Naive thymus-derived CD8-positive, alpha-beta T cell (primary cell): ENCODE data around the gene DNAJC11. TPM values are rescaled to one million over a fixed set of nuclear protein-coding genes. Genes with fewer than 3 reads are reported as not detected.
A peak's percentile ranks its signal among the peaks of the same experiment; 100 is the strongest.
"Not testable (repeated sequence)": the region's sequence is repeated elsewhere in the genome, so short reads cannot be mapped to it uniquely, and the experiment has no call there.

Source experiments
- ATAC-seq, 2 donors: fragments of 150-1000 bp; cut with Tn5 transposase in 1 of 2; sonication (Bioruptor Pico), chemical (Tn5 transposase) in 1 of 2; 1 replicate in 1 of 2; 2 replicates in 1 of 2; pipeline ENCODE4 v1.10.0; 2021; ENCODE audit warnings: mild to moderate bottlenecking in 2 of 2, moderate library complexity in 2 of 2
- POLR2A ChIA-PET: fragments of 350-600 bp; sonication (Branson Sonifier 250); formaldehyde crosslinking; loops from one replicate; lab custom pipeline; 2021; ENCODE audit warnings: antibody characterized with exemption; lab: Charles Lee
- DNase-seq, 10 donors: peaks; one replicate each; pipeline versions ENCODE4 v3.0.0 to v3.0.0-alpha.2; 2020 to 2022
- H3K27ac Mint-ChIP-seq, 10 donors: one replicate each; pipeline ENCODE4 v1.8.0; 2020 to 2022; ENCODE audit warnings: mild to moderate bottlenecking in 10 of 10, mixed read lengths in 10 of 10, moderate library complexity in 4 of 10, inconsistent platforms in 1 of 10
- H3K27me3 Mint-ChIP-seq, 5 donors: one replicate each; pipeline ENCODE4 v1.8.0; 2021 to 2022; ENCODE audit warnings: mixed read lengths in 5 of 5
- H3K36me3 Mint-ChIP-seq, 3 donors: one replicate each; pipeline ENCODE4 v1.8.0; 2020 to 2022; ENCODE audit warnings: mixed read lengths in 3 of 3, mild to moderate bottlenecking in 2 of 3, inconsistent platforms in 1 of 3
- H3K4me1 Mint-ChIP-seq, 4 donors: one replicate each; pipeline ENCODE4 v1.8.0; 2021 to 2022; ENCODE audit warnings: mixed read lengths in 4 of 4
- H3K4me3 Mint-ChIP-seq, 10 donors: one replicate each; pipeline ENCODE4 v1.8.0; 2020 to 2022; ENCODE audit warnings: mild to moderate bottlenecking in 10 of 10, mixed read lengths in 10 of 10, moderate library complexity in 6 of 10, inconsistent platforms in 1 of 10
- H3K9me3 Mint-ChIP-seq, 9 donors: one replicate each; pipeline ENCODE4 v1.8.0; 2020 to 2022; ENCODE audit warnings: mixed read lengths in 9 of 9, mild to moderate bottlenecking in 3 of 9, inconsistent platforms in 1 of 9, moderate library complexity in 1 of 9
- polyA plus RNA-seq, 3 donors: library from polyadenylated mRNA; unstranded; fragments of 300-500 nt; fragmentation: Illumina TruSeq; gene quantifications; one replicate each; pipeline ENCODE4 v1.2.3, GENCODE V29; 2021
- total RNA-seq, 8 experiments: library from RNA in 2 of 8; stranded (reverse) in 2 of 8; gene quantifications; one replicate each; pipeline ENCODE4 v1.2.3 and lab custom pipeline; 2021 to 2026

DNAJC11 gene
- total and polyA plus RNA-seq, 5 experiments from 2014 or later, result 13.2 to 47.4 (median 22.5) TPM

- Mint-ChIP-seq H3K36me3 (no peaks in the 10 kb centered on the region), H3K27ac (no peak overlapping the region), H3K27me3 (peaks cover 0 to 23% (median 10%) of the 10 kb centered on the region in 5 donors), H3K4me1 (peaks cover 0 to 6% (median 0%) of the 10 kb centered on the region in 4 donors), H3K9me3 (no peaks in the 10 kb centered on the region), H3K4me3 (no peak overlapping the region)
- DNase-seq (no peak), ATAC-seq (no peak)
- POLR2A ChIA-PET, result no interaction called here
Observed at GRCh38 chr1:6730473-6730872, 28.9 kb upstream of the DNAJC11 start.

DNA sequence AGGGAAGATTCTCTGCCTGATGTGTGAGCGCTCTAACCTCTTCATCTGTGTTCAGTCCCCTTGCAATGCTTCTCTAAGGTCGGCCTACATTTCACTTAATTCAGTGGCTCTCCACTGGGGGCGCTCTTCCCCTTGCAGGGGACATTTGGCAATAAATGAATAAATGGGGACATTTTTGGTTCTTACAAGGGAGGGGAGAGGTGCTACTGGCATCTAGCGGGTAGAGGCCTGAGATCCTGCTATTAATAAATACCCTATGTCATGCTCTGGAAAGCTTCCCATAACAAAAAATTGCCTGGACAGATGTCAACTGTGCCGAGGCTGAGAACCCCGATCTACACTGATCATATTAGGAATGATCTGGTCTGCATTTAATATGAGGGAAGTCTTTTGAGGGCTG is 25.9 kb upstream of the DNAJC11 start:
- no peak overlapping the region for H3K4me3 Mint-ChIP-seq
- POLR2A ChIA-PET, result no interaction called here
- H3K36me3 Mint-ChIP-seq, result no peaks in the 10 kb centered on the region
- peak in 8 of 10 donors; percentile 24 to 71 (median 46) for DNase-seq
- peak; percentile 36 to 56 for ATAC-seq
- H3K9me3 Mint-ChIP-seq, result no peaks in the 10 kb centered on the region
- no peak overlapping the region for H3K27ac Mint-ChIP-seq
- no peaks in the 10 kb centered on the region for H3K4me1 Mint-ChIP-seq
- H3K27me3 Mint-ChIP-seq, result peaks cover 3 to 23% (median 11%) of the 10 kb centered on the region in 5 donors

- ATAC-seq, result no peak
- Mint-ChIP-seq H3K9me3 (no peaks in the 10 kb centered on the region), H3K36me3 (no peaks in the 10 kb centered on the region), H3K4me1 (no peaks in the 10 kb centered on the region), H3K27me3 (peaks cover 3 to 21% (median 11%) of the 10 kb centered on the region in 5 donors), H3K4me3 (no peak overlapping the region), H3K27ac (no peak overlapping the region)
- POLR2A ChIA-PET, result no interaction called here
- no peak for DNase-seq
Observed at GRCh38 chr1:6726253-6726652, 24.6 kb upstream of the DNAJC11 start.

DNA sequence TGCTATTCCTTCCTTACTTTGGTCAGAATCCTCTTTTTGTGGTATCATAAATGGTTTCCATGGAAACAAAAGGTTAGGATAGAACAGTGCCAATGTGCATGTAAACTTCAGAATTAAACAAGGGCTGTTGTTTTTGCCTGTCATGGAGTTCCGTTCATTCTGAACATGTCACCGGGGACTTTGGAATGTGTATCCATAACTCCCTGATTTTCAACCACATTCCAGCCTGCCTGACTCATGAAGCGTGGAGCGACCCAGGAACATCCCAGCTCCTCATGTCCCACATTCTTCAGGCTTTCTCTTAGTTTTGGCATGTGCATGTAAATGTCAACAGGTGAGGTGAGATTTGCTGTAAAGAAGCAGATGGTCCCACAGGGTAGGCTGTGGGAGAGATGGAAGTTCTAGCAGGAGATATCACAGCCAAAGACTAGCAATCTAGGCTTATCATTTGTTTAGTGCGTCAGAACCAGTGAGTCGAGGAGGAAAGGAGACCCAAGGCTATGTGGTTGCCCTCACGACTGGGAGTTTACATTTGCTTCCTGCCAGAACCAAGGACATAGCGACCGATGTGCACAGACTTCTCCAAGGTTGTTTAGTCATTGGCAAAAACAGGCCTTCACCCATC is 23.0 kb upstream of the DNAJC11 start:
- Mint-ChIP-seq H3K36me3 (no peaks in the 10 kb centered on the region), H3K27ac (no peak overlapping the region), H3K27me3 (peaks cover 4 to 14% (median 9%) of the 10 kb centered on the region in 5 donors), H3K4me3 (no peak overlapping the region), H3K4me1 (no peaks in the 10 kb centered on the region), H3K9me3 (no peaks in the 10 kb centered on the region)
- DNase-seq (no peak), ATAC-seq (no peak)
- POLR2A ChIA-PET, result interaction anchor here (0.6 kb wide), 1 partner anchor 299 kb away, joined by 3 read pairs; no protein-coding TSS in a partner anchor

DNA sequence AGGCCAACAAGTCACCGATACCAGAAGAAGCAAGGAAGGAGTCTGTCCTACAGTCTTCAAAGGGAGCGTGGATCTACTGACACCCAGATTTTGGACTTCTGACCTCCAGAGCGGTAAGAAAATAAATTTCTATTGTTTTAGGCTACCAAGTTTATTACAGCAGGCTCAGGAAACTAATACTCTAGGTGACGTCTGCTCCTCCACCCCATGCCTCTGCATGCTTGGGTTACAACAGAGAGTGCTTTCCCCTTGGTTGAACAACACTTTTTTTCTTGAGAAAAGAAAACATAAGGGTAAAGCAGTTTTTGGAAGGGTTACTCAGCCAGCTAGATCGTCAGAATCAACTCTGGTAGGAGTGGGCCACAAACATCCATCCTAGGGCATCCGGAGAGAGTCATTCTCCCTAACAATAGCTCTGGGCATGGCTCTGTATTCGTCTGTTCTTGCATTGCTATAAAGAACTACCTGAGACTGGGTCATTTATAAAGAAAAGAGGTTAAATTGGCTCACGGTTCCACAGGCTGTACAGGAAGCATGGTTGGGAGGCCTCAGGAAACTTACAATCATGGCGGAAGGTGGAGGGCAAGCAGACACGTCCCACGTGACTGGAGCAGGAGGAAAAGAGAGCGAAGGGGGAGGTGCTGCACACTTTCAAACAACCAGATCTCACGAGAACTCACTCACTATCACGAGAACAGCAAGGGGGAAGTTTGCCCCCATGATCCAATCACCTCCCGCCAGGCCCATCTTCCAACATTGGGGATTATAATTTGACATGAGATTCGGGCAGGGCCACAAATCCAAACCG is 22.2 kb upstream of the DNAJC11 start:
- DNase-seq, result no peak
- Mint-ChIP-seq H3K27me3 (peaks cover 4 to 14% (median 9%) of the 10 kb centered on the region in 5 donors), H3K27ac (no peak overlapping the region), H3K36me3 (no peaks in the 10 kb centered on the region), H3K4me1 (no peaks in the 10 kb centered on the region), H3K4me3 (no peak overlapping the region), H3K9me3 (no peaks in the 10 kb centered on the region)
- POLR2A ChIA-PET, result interaction anchor here (0.6 kb wide), 1 partner anchor 300 kb away, joined by 3 read pairs; no protein-coding TSS in a partner anchor
- ATAC-seq, result no peak

DNA sequence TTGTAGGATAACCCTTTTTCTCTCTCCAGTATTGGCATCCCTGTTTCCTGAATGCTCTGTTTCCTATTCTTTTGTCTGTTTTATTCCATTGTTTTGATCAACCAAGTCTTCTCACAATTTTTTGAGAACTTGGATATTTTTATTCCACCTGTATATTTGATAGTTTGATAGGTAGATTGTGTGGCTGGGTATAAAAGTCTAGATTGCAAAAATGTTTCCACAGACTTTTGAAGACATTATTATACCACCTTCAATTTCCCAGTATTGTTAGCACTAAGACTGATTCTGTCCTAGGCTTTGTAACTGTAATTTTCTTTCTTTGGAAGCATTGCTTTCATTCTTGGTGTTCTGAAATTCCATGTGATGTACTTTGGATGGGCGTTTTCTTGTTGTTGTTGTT is 9.6 kb upstream of the DNAJC11 start:
- no peak for DNase-seq
- H3K4me3 Mint-ChIP-seq, result no peak overlapping the region
- peaks cover 0 to 20% (median 17%) of the 10 kb centered on the region in 5 donors for H3K27me3 Mint-ChIP-seq
- peaks cover 0 to 17% (median 10%) of the 10 kb centered on the region in 9 donors for H3K9me3 Mint-ChIP-seq
- H3K36me3 Mint-ChIP-seq, result peaks cover 0 to 9% (median 4%) of the 10 kb centered on the region in 3 donors
- POLR2A ChIA-PET, result no interaction called here
- peak overlapping the region in 1 of 10 donors; percentile 22 for H3K27ac Mint-ChIP-seq
- no peaks in the 10 kb centered on the region for H3K4me1 Mint-ChIP-seq
- no peak for ATAC-seq

GRCh38 chr1:6704746-6705145 is 3.1 kb upstream of the DNAJC11 start:
- H3K27me3 Mint-ChIP-seq, result peaks cover 0 to 12% (median 7%) of the 10 kb centered on the region in 5 donors
- POLR2A ChIA-PET, result interaction anchor here (0.7 kb wide), 1 partner anchor 244 kb away, joined by 4 read pairs; no protein-coding TSS in a partner anchor
- no peaks in the 10 kb centered on the region for H3K36me3 Mint-ChIP-seq
- peak overlapping the region in 2 of 10 donors; percentile 33 to 73 for H3K27ac Mint-ChIP-seq
- no peak for DNase-seq
- H3K4me1 Mint-ChIP-seq, result peaks cover 14 to 23% (median 21%) of the 10 kb centered on the region in 4 donors
- no peak for ATAC-seq
- H3K4me3 Mint-ChIP-seq, result no peak overlapping the region
- H3K9me3 Mint-ChIP-seq, result no peaks in the 10 kb centered on the region

DNA sequence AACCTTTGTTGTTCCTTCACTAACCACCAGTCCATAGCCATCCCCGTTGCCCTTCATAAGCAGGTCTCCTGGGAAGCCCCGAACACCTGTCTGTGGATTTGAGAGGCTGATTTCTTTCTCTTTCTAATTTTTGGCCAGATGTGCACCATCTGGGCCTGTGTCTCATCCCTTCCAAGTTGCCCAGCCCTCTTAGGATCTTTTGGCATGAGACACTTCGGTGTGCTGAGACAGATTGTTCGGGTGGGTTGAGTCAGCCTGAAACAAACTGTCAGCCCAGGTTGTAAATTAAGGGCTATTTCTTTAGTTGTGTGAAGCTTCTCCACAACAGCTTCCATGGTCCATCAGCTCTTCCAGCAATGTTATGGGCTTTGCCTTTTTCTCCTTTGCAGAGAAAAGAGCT is 1.4 kb upstream of the DNAJC11 start:
- ATAC-seq, result no peak
- POLR2A ChIA-PET, result no interaction called here
- peaks cover 17 to 28% (median 27%) of the 10 kb centered on the region in 4 donors for H3K4me1 Mint-ChIP-seq

DNA sequence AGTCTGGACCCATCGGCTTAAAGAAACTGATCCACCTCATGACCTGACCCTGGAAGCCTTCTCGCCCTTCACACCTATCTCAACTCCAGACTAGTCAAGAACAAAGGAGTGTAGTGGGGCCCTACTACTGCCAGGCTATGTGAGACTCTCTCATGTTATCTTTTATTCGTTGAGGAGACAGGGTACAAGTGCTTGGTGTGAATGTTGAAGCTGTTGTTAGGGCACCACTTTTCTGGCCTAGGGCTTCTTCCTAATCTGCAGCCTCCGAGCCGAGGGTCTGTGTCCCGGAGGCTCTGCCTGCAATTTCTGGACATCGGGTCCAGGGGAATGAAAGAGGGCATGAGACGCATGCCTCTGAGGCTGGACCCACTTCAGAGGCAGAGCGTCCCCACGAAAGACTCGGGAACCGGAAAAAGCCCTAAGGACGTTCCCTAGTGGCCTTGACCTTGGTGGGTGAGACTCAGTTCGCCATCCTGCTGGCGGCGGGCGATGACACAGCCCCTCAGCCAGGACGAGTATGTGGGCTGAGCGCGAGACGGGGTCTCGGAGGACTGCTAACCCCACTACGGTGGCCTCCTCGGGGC is 671 bp downstream of the DNAJC11 start:
- H3K4me1 Mint-ChIP-seq, result peaks cover 21 to 37% (median 27%) of the 10 kb centered on the region in 4 donors
- peak overlapping the region; percentile 76 to 87 (median 82) for H3K4me3 Mint-ChIP-seq
- POLR2A ChIA-PET, result interaction anchor here (0.6 to 1.5 kb wide), 5 partner anchors 8 to 146 kb away, joined by 3 to 7 read pairs (median 4); partner anchors contain the start of genes CAMTA1, NOL9 and TAS1R1
- ATAC-seq (no peak), DNase-seq (peak in 1 of 10 donors; percentile 1)
- no peaks in the 10 kb centered on the region for H3K27me3 Mint-ChIP-seq
- H3K36me3 Mint-ChIP-seq, result peaks cover 0 to 11% (median 0%) of the 10 kb centered on the region in 3 donors
- peak overlapping the region; percentile 31 to 94 (median 64) for H3K27ac Mint-ChIP-seq
- H3K9me3 Mint-ChIP-seq, result no peaks in the 10 kb centered on the region

More for the DNA sequence above, 1.4 kb upstream of the DNAJC11 start:
- Mint-ChIP-seq H3K27me3 (peaks cover 0 to 6% (median 0%) of the 10 kb centered on the region in 5 donors), H3K27ac (peak overlapping the region in 8 of 10 donors; percentile 25 to 94 (median 68)), H3K36me3 (peaks cover 0 to 2% (median 0%) of the 10 kb centered on the region in 3 donors), H3K4me3 (peak overlapping the region in 9 of 10 donors; percentile 20 to 80 (median 64)), H3K9me3 (no peaks in the 10 kb centered on the region)
- DNase-seq, result no peak

DNA sequence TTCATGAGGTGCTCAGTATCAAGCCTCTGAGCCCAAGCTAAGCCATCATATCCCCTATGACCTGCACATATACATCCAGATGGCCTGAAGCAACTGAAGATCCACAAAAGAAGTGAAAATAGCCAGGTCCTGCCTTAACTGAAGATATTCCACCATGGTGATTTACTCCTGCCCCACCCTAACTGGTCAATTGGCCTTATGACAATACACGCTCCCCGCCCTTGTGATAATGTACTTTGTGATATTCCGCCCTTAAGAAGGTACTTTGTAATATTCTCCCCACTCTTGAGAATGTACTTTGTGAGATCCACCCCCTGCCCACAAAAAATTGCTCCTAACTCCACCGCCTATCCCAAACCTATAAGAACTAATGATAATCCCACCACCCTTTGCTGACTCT is 1.7 kb downstream of the DNAJC11 start:
- Mint-ChIP-seq H3K27ac (peak overlapping the region in 6 of 10 donors; percentile 8 to 77 (median 60)), H3K4me1 (peaks cover 21 to 37% (median 27%) of the 10 kb centered on the region in 4 donors), H3K4me3 (peak overlapping the region; percentile 58 to 87 (median 82)), H3K36me3 (peaks cover 0 to 11% (median 0%) of the 10 kb centered on the region in 3 donors)
- ATAC-seq, H3K9me3 Mint-ChIP-seq, H3K27me3 Mint-ChIP-seq, DNase-seq, POLR2A ChIA-PET: not testable (repeated sequence)

- POLR2A ChIA-PET, result interaction anchor here (1.2 kb wide), 1 partner anchor 12 kb away, joined by 3 read pairs; no protein-coding TSS in a partner anchor
- ATAC-seq, result no peak
- Mint-ChIP-seq H3K36me3 (peaks cover 0 to 16% (median 0%) of the 10 kb centered on the region in 3 donors), H3K27ac (no peak overlapping the region), H3K4me3 (no peak overlapping the region), H3K9me3 (no peaks in the 10 kb centered on the region), H3K4me1 (peaks cover 17 to 31% (median 20%) of the 10 kb centered on the region in 4 donors), H3K27me3 (no peaks in the 10 kb centered on the region)
- DNase-seq, result no peak
Observed at GRCh38 chr1:6695868-6696267, 5.7 kb downstream of the DNAJC11 start.

- DNase-seq (no peak), ATAC-seq (no peak)
- Mint-ChIP-seq H3K4me3 (no peak overlapping the region), H3K4me1 (peaks cover 2 to 17% (median 12%) of the 10 kb centered on the region in 4 donors), H3K9me3 (no peaks in the 10 kb centered on the region), H3K27ac (no peak overlapping the region), H3K36me3 (peaks cover 0 to 23% (median 0%) of the 10 kb centered on the region in 3 donors), H3K27me3 (no peaks in the 10 kb centered on the region)
- POLR2A ChIA-PET, result no interaction called here
Observed at GRCh38 chr1:6694121-6694713, 7.4 kb downstream of the DNAJC11 start.
